Jurkat, Clone E6-1 (cell line): ENCODE measurements around the gene CSF2RB.

Experiments used
- DNase-seq: peaks from one replicate; pipeline ENCODE4 v3.0.0-alpha.2; 2011; ENCODE audit warnings: low read depth, low spot score
- H3K4me3 ChIP-seq: 2 replicates; pipeline ENCODE4 v1.5.1; 2011; ENCODE audit warnings: mild to moderate bottlenecking, low read length, control low read depth, moderate library complexity

Gene CSF2RB

GRCh38 chr22:36953239-36954080 is 40.0 kb downstream of the CSF2RB start:
- DNase-seq: no peak
- H3K4me3 ChIP-seq: no peak overlapping the region

GRCh38 chr22:36954251-36955014 is 41.0 kb downstream of the CSF2RB start:
- H3K4me3 ChIP-seq: no peak overlapping the region
- no peak for DNase-seq

- no peak for DNase-seq
- H3K4me3 ChIP-seq: no peak overlapping the region
Measured at GRCh38 chr22:36955691-36956090, 42.3 kb downstream of the CSF2RB start.

GRCh38 chr22:36958366-36958765 is 44.9 kb downstream of the CSF2RB start:
- no peak for DNase-seq

GRCh38 chr22:36961626-36962025 is 48.2 kb downstream of the CSF2RB start:
- H3K4me3 ChIP-seq: no peak overlapping the region
- no peak for DNase-seq

More at GRCh38 chr22:36958366-36958765, 44.9 kb downstream of the CSF2RB start:
- H3K4me3 ChIP-seq: no peak overlapping the region

GRCh38 chr22:36963302-36963701 is 49.9 kb downstream of the CSF2RB start:
- no peak overlapping the region for H3K4me3 ChIP-seq
- DNase-seq: no peak

DNA sequence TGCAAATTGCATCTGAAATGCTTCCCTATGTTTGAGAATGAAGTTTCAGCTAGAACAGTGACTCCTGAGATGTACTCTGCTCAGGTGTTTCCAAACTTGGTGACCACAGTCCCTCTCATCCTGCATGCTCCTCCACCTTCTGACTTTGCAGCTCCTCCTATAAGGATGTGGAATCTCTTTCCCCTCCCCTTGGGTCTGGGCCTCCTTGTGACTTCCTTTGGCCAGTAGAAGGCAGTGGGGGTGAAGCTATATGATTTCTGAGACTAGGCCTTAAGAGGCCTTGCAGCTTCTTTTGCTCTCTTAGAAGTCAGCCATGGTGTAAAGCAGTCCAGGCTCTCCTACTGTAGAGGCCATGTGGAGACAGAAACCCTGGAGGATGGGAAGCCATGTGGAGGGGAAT is 50.7 kb downstream of the CSF2RB start:
- DNase-seq: no peak
- H3K4me3 ChIP-seq: no peak overlapping the region

- DNase-seq: no peak
- H3K4me3 ChIP-seq: no peak overlapping the region
Measured at GRCh38 chr22:36965696-36966095, 52.3 kb downstream of the CSF2RB start.

- H3K4me3 ChIP-seq: no peak overlapping the region
- no peak for DNase-seq
Measured at GRCh38 chr22:36966851-36967540, 53.6 kb downstream of the CSF2RB start.

- no peak for DNase-seq
- no peak overlapping the region for H3K4me3 ChIP-seq
Measured at GRCh38 chr22:36968249-36968964, 55.0 kb downstream of the CSF2RB start.

DNA sequence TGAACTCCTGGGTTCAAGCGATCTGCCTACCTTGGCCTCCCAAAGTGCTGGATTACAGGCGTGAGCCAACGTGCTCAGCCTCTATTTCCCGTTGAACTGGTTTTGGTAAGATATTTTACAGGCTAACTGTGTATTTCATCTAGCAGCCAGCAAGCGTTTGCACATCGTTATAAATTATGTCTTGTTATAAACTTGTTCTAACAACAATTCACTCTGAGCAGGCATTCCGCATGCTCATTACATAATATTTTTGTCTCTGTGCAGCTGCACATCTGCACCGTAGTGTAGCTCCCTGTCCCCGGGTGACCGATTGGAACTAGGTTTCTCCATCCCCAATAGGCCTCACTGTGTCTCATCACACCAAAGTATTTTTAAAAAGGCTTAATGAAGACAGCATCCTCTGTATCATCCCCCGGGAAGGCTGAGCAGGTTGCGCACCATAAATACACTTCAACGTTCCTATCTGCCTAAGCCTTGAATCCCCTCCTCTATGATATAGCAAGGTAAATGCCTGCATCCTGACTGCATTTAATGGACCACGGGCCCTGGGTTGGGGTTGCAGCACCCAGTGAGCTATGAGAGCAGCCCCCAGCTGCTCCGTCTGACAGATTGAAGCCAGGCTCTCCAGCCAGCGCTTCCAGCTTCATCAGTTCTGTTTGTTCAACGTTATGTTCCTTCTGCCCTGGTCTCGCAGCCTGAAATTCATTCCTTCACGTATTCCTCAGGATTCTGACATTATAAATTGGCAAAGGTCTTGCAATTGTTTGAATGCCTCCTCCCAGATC is 58.1 kb downstream of the CSF2RB start:
- no peak overlapping the region for H3K4me3 ChIP-seq
- DNase-seq: no peak

- DNase-seq: no peak
Measured at GRCh38 chr22:36976606-36977005, 63.2 kb downstream of the CSF2RB start.

GRCh38 chr22:36977401-36977861 is 64.0 kb downstream of the CSF2RB start:
- H3K4me3 ChIP-seq: peak overlapping the region; percentile 63
- DNase-seq: peak; percentile 65

More at GRCh38 chr22:36976606-36977005, 63.2 kb downstream of the CSF2RB start:
- no peak overlapping the region for H3K4me3 ChIP-seq

DNA sequence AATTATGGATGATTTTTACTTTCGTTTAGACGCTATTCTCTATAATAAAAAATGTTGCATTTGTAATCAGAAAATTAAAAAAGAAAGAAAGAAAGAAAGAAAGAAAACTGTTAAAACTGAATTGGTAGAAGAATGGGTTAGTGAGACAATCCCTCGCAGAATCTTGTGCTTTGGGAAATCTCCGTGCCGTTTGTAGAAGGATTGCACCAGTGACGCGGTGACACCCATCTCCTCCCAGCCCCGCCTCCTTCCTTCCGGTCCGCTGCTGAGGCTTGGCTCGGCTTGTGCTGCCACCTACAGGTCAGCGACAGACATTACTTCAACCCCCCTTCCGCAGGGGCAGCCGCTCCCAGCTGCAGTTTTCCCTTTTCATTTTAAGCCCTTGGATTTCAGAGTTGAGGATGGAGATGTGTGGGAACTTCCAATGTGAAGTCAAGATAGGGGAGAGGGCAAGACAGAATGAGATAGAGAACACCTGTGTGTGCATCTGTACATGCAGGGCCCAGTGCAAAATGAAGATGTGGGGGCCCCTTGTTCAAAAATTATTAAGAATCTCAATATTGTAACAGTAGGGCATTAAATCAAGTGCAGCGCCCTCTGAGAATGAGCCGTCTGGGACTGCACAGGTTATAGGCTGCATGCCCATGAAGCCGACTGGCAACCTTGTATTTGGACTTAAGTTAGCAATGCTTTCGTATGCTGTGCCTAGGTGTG is 64.7 kb downstream of the CSF2RB start:
- peak; percentile 81 for DNase-seq
- H3K4me3 ChIP-seq: peak overlapping the region; percentile 63

- DNase-seq: no peak
- H3K4me3 ChIP-seq: no peak overlapping the region
Measured at GRCh38 chr22:36979016-36979910, 65.8 kb downstream of the CSF2RB start.

- DNase-seq: no peak
Measured at GRCh38 chr22:36981247-36981775, 67.9 kb downstream of the CSF2RB start.

More at GRCh38 chr22:36981247-36981775, 67.9 kb downstream of the CSF2RB start:
- no peak overlapping the region for H3K4me3 ChIP-seq
